ENCODE data around the gene GMCL1. TPM values are rescaled to one million over a fixed set of nuclear protein-coding genes. Genes with fewer than 3 reads are reported as not detected.

The GMCL1 gene
- total and polyA plus RNA-seq, 9 of the 15 experiments (the other 6 are each of a cell fraction or from before 2014, with no cell fraction given) = 7.0 to 27.3 (median 15.4) TPM

DNA sequence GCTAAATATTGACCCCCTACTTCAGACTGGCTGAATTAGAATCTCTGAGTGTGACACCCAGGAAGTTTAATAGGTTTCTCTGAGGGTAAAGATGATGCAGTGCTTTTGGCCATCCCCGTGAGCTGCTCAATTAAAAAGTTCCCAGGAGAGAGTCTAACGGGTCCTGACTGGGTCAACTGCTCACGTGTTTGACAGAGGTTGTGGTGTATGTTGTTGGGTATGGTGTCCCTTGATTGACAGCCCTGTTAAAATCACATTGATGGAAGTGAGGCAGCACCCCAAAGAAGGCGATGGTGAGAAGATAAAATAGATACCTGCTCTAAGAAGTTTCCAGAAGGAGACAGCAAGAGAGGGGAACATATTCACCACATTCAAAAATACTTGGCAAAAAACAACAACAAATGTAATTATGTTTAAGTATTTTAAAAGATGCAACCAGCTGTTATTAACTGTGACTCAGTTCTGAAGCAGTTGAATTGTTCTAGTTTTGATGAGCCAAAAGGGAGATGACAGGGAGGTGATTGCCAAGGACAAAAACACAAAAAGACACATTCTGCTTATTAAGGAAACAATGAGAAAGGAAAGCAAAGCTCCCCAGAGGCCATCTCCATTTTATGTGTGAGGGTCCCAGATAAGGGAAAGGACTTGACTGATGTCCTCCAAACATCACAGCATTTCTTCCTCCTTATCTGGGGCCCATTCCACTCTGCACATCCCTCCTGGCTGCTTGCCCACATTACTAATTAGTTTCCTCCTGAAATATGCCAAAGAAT, 11.5 kb upstream of the GMCL1 start (continued):
- TF ChIP-seq, protein P1, sequence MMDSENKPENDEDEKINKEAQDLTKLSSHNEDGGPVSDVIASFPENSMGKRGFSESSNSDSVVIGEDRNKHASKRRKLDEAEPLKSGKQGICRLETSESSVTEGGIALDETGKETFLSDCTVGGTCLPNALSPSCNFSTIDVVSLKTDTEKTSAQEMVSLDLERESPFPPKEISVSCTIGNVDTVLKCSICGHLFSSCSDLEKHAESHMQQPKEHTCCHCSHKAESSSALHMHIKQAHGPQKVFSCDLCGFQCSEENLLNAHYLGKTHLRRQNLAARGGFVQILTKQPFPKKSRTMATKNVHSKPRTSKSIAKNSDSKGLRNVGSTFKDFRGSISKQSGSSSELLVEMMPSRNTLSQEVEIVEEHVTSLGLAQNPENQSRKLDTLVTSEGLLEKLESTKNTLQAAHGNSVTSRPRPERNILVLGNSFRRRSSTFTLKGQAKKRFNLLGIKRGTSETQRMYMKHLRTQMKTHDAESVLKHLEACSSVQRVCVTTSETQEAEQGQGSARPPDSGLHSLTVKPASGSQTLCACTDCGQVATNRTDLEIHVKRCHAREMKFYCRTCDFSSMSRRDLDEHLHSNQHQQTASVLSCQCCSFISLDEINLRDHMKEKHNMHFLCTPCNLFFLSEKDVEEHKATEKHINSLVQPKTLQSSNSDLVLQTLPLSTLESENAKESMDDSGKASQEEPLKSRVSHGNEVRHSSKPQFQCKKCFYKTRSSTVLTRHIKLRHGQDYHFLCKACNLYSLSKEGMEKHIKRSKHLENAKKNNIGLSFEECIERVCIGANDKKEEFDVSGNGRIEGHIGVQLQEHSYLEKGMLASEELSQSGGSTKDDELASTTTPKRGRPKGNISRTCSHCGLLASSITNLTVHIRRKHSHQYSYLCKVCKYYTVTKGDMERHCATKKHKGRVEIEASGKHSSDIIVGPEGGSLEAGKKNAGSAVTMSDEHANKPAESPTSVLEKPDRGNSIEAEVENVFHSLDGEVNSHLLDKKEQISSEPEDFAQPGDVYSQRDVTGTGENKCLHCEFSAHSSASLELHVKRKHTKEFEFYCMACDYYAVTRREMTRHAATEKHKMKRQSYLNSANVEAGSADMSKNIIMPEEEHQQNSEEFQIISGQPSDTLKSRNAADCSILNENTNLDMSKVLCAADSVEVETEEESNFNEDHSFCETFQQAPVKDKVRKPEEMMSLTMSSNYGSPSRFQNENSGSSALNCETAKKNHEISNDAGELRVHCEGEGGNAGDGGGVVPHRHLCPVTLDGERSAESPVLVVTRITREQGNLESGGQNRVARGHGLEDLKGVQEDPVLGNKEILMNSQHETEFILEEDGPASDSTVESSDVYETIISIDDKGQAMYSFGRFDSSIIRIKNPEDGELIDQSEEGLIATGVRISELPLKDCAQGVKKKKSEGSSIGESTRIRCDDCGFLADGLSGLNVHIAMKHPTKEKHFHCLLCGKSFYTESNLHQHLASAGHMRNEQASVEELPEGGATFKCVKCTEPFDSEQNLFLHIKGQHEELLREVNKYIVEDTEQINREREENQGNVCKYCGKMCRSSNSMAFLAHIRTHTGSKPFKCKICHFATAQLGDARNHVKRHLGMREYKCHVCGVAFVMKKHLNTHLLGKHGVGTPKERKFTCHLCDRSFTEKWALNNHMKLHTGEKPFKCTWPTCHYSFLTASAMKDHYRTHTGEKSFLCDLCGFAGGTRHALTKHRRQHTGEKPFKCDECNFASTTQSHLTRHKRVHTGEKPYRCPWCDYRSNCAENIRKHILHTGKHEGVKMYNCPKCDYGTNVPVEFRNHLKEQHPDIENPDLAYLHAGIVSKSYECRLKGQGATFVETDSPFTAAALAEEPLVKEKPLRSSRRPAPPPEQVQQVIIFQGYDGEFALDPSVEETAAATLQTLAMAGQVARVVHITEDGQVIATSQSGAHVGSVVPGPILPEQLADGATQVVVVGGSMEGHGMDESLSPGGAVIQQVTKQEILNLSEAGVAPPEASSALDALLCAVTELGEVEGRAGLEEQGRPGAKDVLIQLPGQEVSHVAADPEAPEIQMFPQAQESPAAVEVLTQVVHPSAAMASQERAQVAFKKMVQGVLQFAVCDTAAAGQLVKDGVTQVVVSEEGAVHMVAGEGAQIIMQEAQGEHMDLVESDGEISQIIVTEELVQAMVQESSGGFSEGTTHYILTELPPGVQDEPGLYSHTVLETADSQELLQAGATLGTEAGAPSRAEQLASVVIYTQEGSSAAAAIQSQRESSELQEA (IDR thresholded peaks at IDR 0.05; ENCODE audit: low read depth) = peak; percentile 13; the same call in 1 of the 2 replicates
- 0 out of 2 replicates have a peak, but pooled peaks have one; percentile 13 for TF ChIP-seq MYNN (IDR thresholded peaks at IDR 0.05)
- TF ChIP-seq MYNN (CRISPR knock-in tag; IDR thresholded peaks at IDR 0.05) = no peak
- TF ChIP-seq SMARCC2 (IDR thresholded peaks at IDR 0.05; ENCODE audit: low read depth) = peak; percentile 57; the same call in 1 of the 2 replicates
- TF ChIP-seq RBBP5 (IDR thresholded peaks at IDR 0.05; ENCODE audit: borderline replicate concordance, insufficient read depth, low read length, poor library complexity, severe bottlenecking) = peak; percentile 33
- TF ChIP-seq, protein P2, sequence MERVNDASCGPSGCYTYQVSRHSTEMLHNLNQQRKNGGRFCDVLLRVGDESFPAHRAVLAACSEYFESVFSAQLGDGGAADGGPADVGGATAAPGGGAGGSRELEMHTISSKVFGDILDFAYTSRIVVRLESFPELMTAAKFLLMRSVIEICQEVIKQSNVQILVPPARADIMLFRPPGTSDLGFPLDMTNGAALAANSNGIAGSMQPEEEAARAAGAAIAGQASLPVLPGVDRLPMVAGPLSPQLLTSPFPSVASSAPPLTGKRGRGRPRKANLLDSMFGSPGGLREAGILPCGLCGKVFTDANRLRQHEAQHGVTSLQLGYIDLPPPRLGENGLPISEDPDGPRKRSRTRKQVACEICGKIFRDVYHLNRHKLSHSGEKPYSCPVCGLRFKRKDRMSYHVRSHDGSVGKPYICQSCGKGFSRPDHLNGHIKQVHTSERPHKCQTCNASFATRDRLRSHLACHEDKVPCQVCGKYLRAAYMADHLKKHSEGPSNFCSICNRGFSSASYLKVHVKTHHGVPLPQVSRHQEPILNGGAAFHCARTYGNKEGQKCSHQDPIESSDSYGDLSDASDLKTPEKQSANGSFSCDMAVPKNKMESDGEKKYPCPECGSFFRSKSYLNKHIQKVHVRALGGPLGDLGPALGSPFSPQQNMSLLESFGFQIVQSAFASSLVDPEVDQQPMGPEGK (CRISPR knock-in tag; IDR thresholded peaks at IDR 0.05; ENCODE audit: borderline replicate concordance) = no peak
- peak; percentile 85 to 86 for TF ChIP-seq KDM1A (IDR thresholded peaks at IDR 0.05)
- 0 out of 2 replicates have a peak, but pooled peaks have one; percentile 39 for TF ChIP-seq STAT5A (IDR thresholded peaks at IDR 0.05; ENCODE audit: borderline replicate concordance, low read length)
- peak; percentile 91 for TF ChIP-seq CTBP1 (IDR thresholded peaks at IDR 0.05; ENCODE audit: borderline replicate concordance)
- no peak for TF ChIP-seq C11orf30 (IDR thresholded peaks at IDR 0.05; ENCODE audit: low read depth)
- TF ChIP-seq SMARCE1 (IDR thresholded peaks at IDR 0.05) = peak; percentile 73; the same call in 1 of the 2 replicates
- peak in 1 of 2 experiments; percentile 54; a peak in 1 of 4 replicates for TF ChIP-seq TBL1XR1 (IDR thresholded peaks at IDR 0.05; ENCODE audit: low read length in 2 of 2)
- no peak for TF ChIP-seq XRCC3 (IDR thresholded peaks at IDR 0.05)
- TF ChIP-seq SMARCB1 (IDR thresholded peaks at IDR 0.05; ENCODE audit: insufficient read length, low read depth) = no peak
- peak; percentile 38; the same call in 1 of the 2 replicates for TF ChIP-seq LEF1 (IDR thresholded peaks at IDR 0.05)
- TF ChIP-seq MEF2D (tag; conservative IDR thresholded peaks at IDR 0.05; ENCODE audit: low read depth) = no peak
